Kidney (tissue), 14 donors: ENCODE data around the gene SNX19. TPM values are rescaled to one million over a fixed set of nuclear protein-coding genes. Genes with fewer than 3 reads are reported as not detected.

ENCODE experiments used
- DNase-seq, 5 donors: peaks; one replicate each; pipeline ENCODE4 v3.0.0-alpha.2; 2013 to 2020
- FAIRE-seq: peaks from 2 replicates; lab custom pipeline; 2012; peaks lifted over from hg19 to GRCh38; lab: Jason Lieb, UNC
- H3K27ac ChIP-seq, 2 donors: one replicate each; pipeline ENCODE4 v1.7.0; 2013; ENCODE audit warnings: low read depth in 2 of 2, low read length in 2 of 2, inconsistent platforms in 1 of 2
- H3K27me3 ChIP-seq: one replicate; pipeline ENCODE4 v1.7.1; 2013; ENCODE audit warnings: low read length, inconsistent platforms; ENCODE audit not compliant: control insufficient read depth, insufficient read depth
- H3K36me3 ChIP-seq, 3 donors: one replicate each; pipeline versions ENCODE4 v1.7.0 to v1.7.1; 2013; ENCODE audit warnings: low read length in 3 of 3, control low read depth in 1 of 3, inconsistent platforms in 1 of 3; ENCODE audit not compliant: insufficient read depth in 3 of 3, control insufficient read depth in 2 of 3
- H3K4me1 ChIP-seq, 3 donors: one replicate each; pipeline versions ENCODE4 v1.7.0 to v1.7.1; 2013; ENCODE audit warnings: low read length in 3 of 3, inconsistent platforms in 1 of 3, low read depth in 1 of 3; ENCODE audit not compliant: control insufficient read depth in 2 of 3, insufficient read depth in 2 of 3
- H3K4me3 ChIP-seq, 3 donors: one replicate each; pipeline versions ENCODE4 v1.7.0 to v1.8.1; 2013; ENCODE audit warnings: low read length in 3 of 3, control low read depth in 1 of 3, inconsistent platforms in 1 of 3
- H3K9ac ChIP-seq, 3 donors: one replicate each; pipeline versions ENCODE4 v1.7.0 to v1.7.1; 2013; ENCODE audit warnings: low read length in 3 of 3, control low read depth in 1 of 3, inconsistent platforms in 1 of 3
- H3K9me3 ChIP-seq, 3 donors: one replicate each; pipeline versions ENCODE4 v1.7.0 to v1.7.1; 2013; ENCODE audit warnings: low read length in 3 of 3, control low read depth in 1 of 3, inconsistent platforms in 1 of 3; ENCODE audit not compliant: control insufficient read depth in 2 of 3, insufficient read depth in 1 of 3
- intact Hi-C: fragments of 100-400 bp; cut with DNase I; formaldehyde crosslinking; loops from one replicate; pipeline ENCODE4 v1.11.1; 2022
- polyA plus RNA-seq: library from polyadenylated mRNA; stranded (reverse); fragments of 350-450 nt; fragmentation: Illumina TruSeq; extraction: RNeasy Lipid Tissue Mini Kit (QIAGEN cat#74804); gene quantifications from one replicate; pipeline ENCODE4 v1.2.3, GENCODE V29; 2014; ENCODE audit warnings: low read depth, low replicate concordance; ENCODE audit not compliant: insufficient read depth
- total RNA-seq: library from RNA; stranded (reverse); fragmentation: NEBNext Ultra II Directional; extraction: Animal tissue kit (Norgen Biotek cat#: 25700); gene quantifications from one replicate; pipeline ENCODE4 v1.2.1, GENCODE V29; 2021
- TF ChIP-seq, protein P1 (sequence below): IDR thresholded peaks from 3 replicates; pipeline ENCODE4 v1.5.1; 2012; ENCODE audit warnings: mild to moderate bottlenecking, moderate library complexity, borderline replicate concordance; ENCODE audit not compliant: insufficient read depth; ENCODE audit errors: extremely low read depth
- donor health status: control.
- donor health status: control.
- donor health status: control.
- donor health status: control.
- donor health status: control.
- donor health status: DM: yes; HTN: yes; CAD: no.
- donor health status: Normal renal cell carcinoma (clear cell type).

Gene SNX19
- total and polyA plus RNA-seq, 2 donors from 2014 or later = 16.9 to 67.5 TPM

DNA sequence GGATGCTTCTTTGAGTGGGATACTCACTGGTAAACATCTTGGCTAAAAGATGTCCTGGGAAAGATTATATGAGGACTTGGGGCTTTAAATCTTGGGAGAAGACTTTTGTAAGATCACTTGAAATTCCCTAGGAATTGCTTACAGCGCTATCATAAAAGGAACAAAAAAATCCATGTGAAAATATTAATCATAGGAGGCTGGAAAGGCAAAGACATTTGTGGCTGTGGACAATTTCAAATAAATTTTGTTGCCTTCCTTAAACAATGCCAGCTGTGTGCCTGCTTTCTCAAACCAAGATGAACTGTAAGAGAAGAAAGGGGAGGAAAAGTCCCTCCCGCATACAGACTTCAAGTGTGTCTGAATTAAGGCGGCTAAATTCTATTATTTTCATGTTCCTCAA, 75.6 kb downstream of the SNX19 start:
- no peaks in the 10 kb centered on the region for H3K27me3 ChIP-seq
- intact Hi-C loops = no loop called here
- DNase-seq (no peak), FAIRE-seq (no peak)
- H3K4me1 ChIP-seq = no peaks in the 10 kb centered on the region
- H3K9me3 ChIP-seq = no peaks in the 10 kb centered on the region
- no peaks in the 10 kb centered on the region for H3K36me3 ChIP-seq
- no peak overlapping the region for H3K9ac ChIP-seq
- no peak overlapping the region for H3K27ac ChIP-seq
- TF ChIP-seq, protein P1, sequence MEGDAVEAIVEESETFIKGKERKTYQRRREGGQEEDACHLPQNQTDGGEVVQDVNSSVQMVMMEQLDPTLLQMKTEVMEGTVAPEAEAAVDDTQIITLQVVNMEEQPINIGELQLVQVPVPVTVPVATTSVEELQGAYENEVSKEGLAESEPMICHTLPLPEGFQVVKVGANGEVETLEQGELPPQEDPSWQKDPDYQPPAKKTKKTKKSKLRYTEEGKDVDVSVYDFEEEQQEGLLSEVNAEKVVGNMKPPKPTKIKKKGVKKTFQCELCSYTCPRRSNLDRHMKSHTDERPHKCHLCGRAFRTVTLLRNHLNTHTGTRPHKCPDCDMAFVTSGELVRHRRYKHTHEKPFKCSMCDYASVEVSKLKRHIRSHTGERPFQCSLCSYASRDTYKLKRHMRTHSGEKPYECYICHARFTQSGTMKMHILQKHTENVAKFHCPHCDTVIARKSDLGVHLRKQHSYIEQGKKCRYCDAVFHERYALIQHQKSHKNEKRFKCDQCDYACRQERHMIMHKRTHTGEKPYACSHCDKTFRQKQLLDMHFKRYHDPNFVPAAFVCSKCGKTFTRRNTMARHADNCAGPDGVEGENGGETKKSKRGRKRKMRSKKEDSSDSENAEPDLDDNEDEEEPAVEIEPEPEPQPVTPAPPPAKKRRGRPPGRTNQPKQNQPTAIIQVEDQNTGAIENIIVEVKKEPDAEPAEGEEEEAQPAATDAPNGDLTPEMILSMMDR = no peak
- no peak overlapping the region for H3K4me3 ChIP-seq

DNA sequence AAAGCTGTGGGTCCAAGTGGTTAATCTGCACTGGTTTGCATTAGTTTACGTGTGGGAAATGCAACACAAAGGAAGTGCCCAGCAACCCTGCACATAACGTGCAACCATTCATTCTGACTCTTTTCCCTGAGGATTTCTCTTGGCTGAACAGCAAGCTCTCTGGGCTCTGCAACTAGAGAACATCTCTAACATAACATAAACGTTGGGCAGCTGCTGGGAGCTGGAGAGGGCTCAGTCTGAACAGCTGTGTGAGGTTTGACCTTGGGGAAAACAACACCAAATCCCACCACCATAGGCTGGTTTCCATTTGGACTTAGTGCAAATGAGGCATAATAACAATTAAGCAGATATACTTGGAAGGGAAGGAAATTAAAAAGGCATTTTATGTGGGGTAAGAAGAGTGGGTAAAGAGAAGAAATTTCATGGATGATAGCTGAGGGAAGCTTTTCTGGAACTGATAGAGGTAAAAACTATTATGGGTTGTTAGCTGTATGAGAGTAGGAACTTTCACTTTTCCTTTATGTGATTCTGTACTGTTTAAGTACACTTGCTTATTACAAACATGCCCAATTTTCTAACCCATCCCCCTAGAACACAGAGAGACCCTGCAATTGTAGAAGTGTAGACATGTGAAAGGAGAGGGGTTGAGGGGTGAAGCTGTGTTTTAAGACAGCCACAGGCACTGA, 76.2 kb downstream of the SNX19 start:
- Histone ChIP-seq H3K9me3 (no peaks in the 10 kb centered on the region), H3K27me3 (no peaks in the 10 kb centered on the region), H3K4me1 (no peaks in the 10 kb centered on the region), H3K27ac (no peak overlapping the region), H3K4me3 (no peak overlapping the region), H3K36me3 (no peaks in the 10 kb centered on the region), H3K9ac (no peak overlapping the region)
- TF ChIP-seq, protein P1 = no peak
- intact Hi-C loops = loop anchor here (10.0 kb wide), 1 partner anchor 405 kb away; no protein-coding TSS in a partner anchor
- DNase-seq (no peak), FAIRE-seq (no peak)

DNA sequence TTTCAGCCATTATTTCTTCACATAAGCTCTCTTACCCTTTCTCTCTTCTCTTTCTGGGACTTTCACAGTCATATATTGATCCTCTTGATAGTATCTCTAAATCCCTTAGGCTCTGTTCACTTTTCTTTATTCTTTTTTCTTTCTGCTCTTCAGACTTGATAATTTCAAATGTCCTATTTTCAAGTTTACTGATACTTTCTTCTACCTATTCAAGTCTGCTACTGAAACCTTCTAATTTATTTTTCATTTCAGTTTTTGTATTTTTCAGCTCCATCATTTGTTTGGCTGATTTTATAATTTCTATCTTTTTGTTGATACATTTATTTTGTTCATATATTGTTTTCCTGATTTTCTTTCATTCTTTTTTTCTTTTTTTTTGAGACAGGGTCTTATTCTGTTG, 79.1 kb downstream of the SNX19 start:
- no peaks in the 10 kb centered on the region for H3K27me3 ChIP-seq
- no peak for DNase-seq
- no peak overlapping the region for H3K27ac ChIP-seq
- intact Hi-C loops = loop anchor here (10.0 kb wide), 1 partner anchor 402 kb away; no protein-coding TSS in a partner anchor
- FAIRE-seq = no peak
- no peaks in the 10 kb centered on the region for H3K4me1 ChIP-seq
- no peak overlapping the region for H3K4me3 ChIP-seq
- H3K36me3 ChIP-seq = no peaks in the 10 kb centered on the region
- H3K9me3 ChIP-seq = no peaks in the 10 kb centered on the region
- no peak overlapping the region for H3K9ac ChIP-seq
- TF ChIP-seq, protein P1 = no peak
